Nephron (organoid): ENCODE results near the gene C3orf80.

Experiments
- H3K27ac Mint-ChIP-seq, 3 experiments: 2 replicates each; pipeline ENCODE4 v1.8.0; 2020; ENCODE audit warnings: mixed read lengths in 3 of 3, mild to moderate bottlenecking in 2 of 3, moderate library complexity in 1 of 3
- H3K27me3 Mint-ChIP-seq: 2 replicates; pipeline ENCODE4 v1.8.0; 2021; ENCODE audit warnings: low read depth, mild to moderate bottlenecking, moderate library complexity, mixed read lengths
- H3K36me3 Mint-ChIP-seq: 2 replicates; pipeline ENCODE4 v1.8.0; 2020; ENCODE audit warnings: low read depth, mixed read lengths
- H3K4me1 Mint-ChIP-seq: 2 replicates; pipeline ENCODE4 v1.8.0; 2020; ENCODE audit warnings: mixed read lengths
- H3K4me3 Mint-ChIP-seq, 3 experiments: 2 replicates each; pipeline ENCODE4 v1.8.0; 2020; ENCODE audit warnings: mild to moderate bottlenecking in 3 of 3, mixed read lengths in 3 of 3, moderate library complexity in 2 of 3
- H3K9me3 Mint-ChIP-seq: 2 replicates; pipeline ENCODE4 v1.8.0; 2020; ENCODE audit warnings: mixed read lengths
- TF ChIP-seq, protein P1 (sequence below), 3 experiments: fragments of 200-600 bp; sonication (generic); IDR thresholded peaks; one replicate each; pipeline ENCODE4 v1.5.0; 2021; ENCODE audit warnings: antibody characterized with exemption in 3 of 3; ENCODE audit not compliant: unreplicated experiment in 3 of 3

Gene C3orf80

DNA sequence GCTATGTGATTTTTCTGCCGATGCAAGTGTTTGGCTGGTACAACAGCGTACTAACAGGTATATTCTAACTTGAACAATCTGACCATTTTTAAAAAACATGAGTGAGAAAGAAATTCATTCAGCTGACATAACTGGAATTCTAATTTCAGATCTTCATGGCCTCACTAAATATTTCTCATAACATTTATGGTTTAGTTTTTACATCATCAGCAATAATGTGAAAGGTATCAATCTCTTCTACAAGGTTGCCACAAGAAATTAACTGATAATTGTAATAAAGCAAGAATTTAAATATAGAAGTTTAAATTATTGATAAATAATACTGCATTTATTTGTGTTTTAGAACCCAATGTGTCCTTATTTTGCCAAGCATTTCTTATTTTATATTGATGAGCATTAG is 5.2 kb upstream of the C3orf80 start:
- Mint-ChIP-seq H3K27me3 (peaks cover 70% of the 10 kb centered on the region), H3K4me1 (peaks cover 4% of the 10 kb centered on the region), H3K9me3 (no peaks in the 10 kb centered on the region), H3K4me3 (no peak overlapping the region), H3K27ac (no peak overlapping the region), H3K36me3 (no peaks in the 10 kb centered on the region)
- TF ChIP-seq, protein P1, sequence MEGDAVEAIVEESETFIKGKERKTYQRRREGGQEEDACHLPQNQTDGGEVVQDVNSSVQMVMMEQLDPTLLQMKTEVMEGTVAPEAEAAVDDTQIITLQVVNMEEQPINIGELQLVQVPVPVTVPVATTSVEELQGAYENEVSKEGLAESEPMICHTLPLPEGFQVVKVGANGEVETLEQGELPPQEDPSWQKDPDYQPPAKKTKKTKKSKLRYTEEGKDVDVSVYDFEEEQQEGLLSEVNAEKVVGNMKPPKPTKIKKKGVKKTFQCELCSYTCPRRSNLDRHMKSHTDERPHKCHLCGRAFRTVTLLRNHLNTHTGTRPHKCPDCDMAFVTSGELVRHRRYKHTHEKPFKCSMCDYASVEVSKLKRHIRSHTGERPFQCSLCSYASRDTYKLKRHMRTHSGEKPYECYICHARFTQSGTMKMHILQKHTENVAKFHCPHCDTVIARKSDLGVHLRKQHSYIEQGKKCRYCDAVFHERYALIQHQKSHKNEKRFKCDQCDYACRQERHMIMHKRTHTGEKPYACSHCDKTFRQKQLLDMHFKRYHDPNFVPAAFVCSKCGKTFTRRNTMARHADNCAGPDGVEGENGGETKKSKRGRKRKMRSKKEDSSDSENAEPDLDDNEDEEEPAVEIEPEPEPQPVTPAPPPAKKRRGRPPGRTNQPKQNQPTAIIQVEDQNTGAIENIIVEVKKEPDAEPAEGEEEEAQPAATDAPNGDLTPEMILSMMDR (IDR thresholded peaks at IDR 0.05; ENCODE audit: unreplicated experiment in 3 of 3) = no peak

- Mint-ChIP-seq H3K36me3 (no peaks in the 10 kb centered on the region), H3K27ac (no peak overlapping the region), H3K4me1 (peaks cover 5% of the 10 kb centered on the region), H3K4me3 (no peak overlapping the region), H3K9me3 (no peaks in the 10 kb centered on the region), H3K27me3 (peaks cover 78% of the 10 kb centered on the region)
- TF ChIP-seq, protein P1 (IDR thresholded peaks at IDR 0.05; ENCODE audit: unreplicated experiment in 3 of 3) = no peak
Observed at GRCh38 chr3:160221019-160221418, 4.2 kb upstream of the C3orf80 start.

GRCh38 chr3:160224256-160224655 is 966 bp upstream of the C3orf80 start:
- no peak overlapping the region for H3K27ac Mint-ChIP-seq
- TF ChIP-seq, protein P1 (IDR thresholded peaks at IDR 0.05; ENCODE audit: unreplicated experiment in 3 of 3) = no peak
- H3K27me3 Mint-ChIP-seq = peaks cover 93% of the 10 kb centered on the region
- H3K36me3 Mint-ChIP-seq = no peaks in the 10 kb centered on the region
- peak overlapping the region; percentile 85 to 89 (median 89) for H3K4me3 Mint-ChIP-seq
- H3K9me3 Mint-ChIP-seq = no peaks in the 10 kb centered on the region
- H3K4me1 Mint-ChIP-seq = peaks cover 13% of the 10 kb centered on the region

GRCh38 chr3:160224811-160225175 is 429 bp upstream of the C3orf80 start:
- peak overlapping the region; percentile 85 to 89 (median 89) for H3K4me3 Mint-ChIP-seq
- H3K27ac Mint-ChIP-seq = no peak overlapping the region

GRCh38 chr3:160226026-160226907 is 1.0 kb downstream of the C3orf80 start:
- H3K27me3 Mint-ChIP-seq = peaks cover 91% of the 10 kb centered on the region
- peak overlapping the region; percentile 80 to 90 (median 87) for H3K4me3 Mint-ChIP-seq
- H3K9me3 Mint-ChIP-seq = no peaks in the 10 kb centered on the region
- H3K27ac Mint-ChIP-seq = no peak overlapping the region
- peaks cover 13% of the 10 kb centered on the region for H3K4me1 Mint-ChIP-seq
- H3K36me3 Mint-ChIP-seq = no peaks in the 10 kb centered on the region
- TF ChIP-seq, protein P1 (IDR thresholded peaks at IDR 0.05; ENCODE audit: unreplicated experiment in 3 of 3) = no peak

More at GRCh38 chr3:160224811-160225175, 429 bp upstream of the C3orf80 start:
- Mint-ChIP-seq H3K27me3 (peaks cover 92% of the 10 kb centered on the region), H3K36me3 (no peaks in the 10 kb centered on the region), H3K4me1 (peaks cover 13% of the 10 kb centered on the region), H3K9me3 (no peaks in the 10 kb centered on the region)
- TF ChIP-seq, protein P1 (IDR thresholded peaks at IDR 0.05; ENCODE audit: unreplicated experiment in 3 of 3) = no peak

- Mint-ChIP-seq H3K27me3 (peaks cover 91% of the 10 kb centered on the region), H3K36me3 (no peaks in the 10 kb centered on the region), H3K4me3 (peak overlapping the region in 2 of 3 experiments; percentile 37 to 51), H3K4me1 (peaks cover 13% of the 10 kb centered on the region), H3K27ac (no peak overlapping the region), H3K9me3 (no peaks in the 10 kb centered on the region)
- TF ChIP-seq, protein P1 (IDR thresholded peaks at IDR 0.05; ENCODE audit: unreplicated experiment in 3 of 3) = no peak
Observed at GRCh38 chr3:160227419-160227818, 2.2 kb downstream of the C3orf80 start.
